Progenitor cell of endocrine pancreas (in vitro differentiated cells): ENCODE measurements around the gene DNM1L. TPM values are rescaled to one million over a fixed set of nuclear protein-coding genes. Genes with fewer than 3 reads are reported as not detected.

ENCODE experiments used
- DNase-seq: peaks from one replicate; pipeline ENCODE4 v3.0.0; 2021; ENCODE audit warnings: low spot score; ENCODE audit not compliant: unreplicated experiment
- H3K27ac Mint-ChIP-seq: 2 replicates; pipeline ENCODE4 v1.8.0; 2021; ENCODE audit warnings: mild to moderate bottlenecking, moderate library complexity, mixed read lengths
- H3K27me3 Mint-ChIP-seq: 2 replicates; pipeline ENCODE4 v1.8.0; 2021; ENCODE audit warnings: mixed read lengths
- H3K36me3 Mint-ChIP-seq: 2 replicates; pipeline ENCODE4 v1.8.0; 2022; ENCODE audit warnings: mixed read lengths; ENCODE audit not compliant: insufficient read depth
- H3K4me1 Mint-ChIP-seq: 2 replicates; pipeline ENCODE4 v1.8.0; 2021; ENCODE audit warnings: low read depth, mixed read lengths
- H3K4me3 Mint-ChIP-seq: 2 replicates; pipeline ENCODE4 v1.8.0; 2021; ENCODE audit warnings: low read depth, mild to moderate bottlenecking, moderate library complexity, mixed read lengths
- H3K9me3 Mint-ChIP-seq: 2 replicates; pipeline ENCODE4 v1.8.0; 2021; ENCODE audit warnings: low read depth, mixed read lengths
- total RNA-seq: library from RNA; stranded (reverse); gene quantifications from 2 replicates; pipeline ENCODE4 v1.2.1, GENCODE V29; 2021
- TF ChIP-seq, protein P1 (sequence below): fragments of 200-600 bp; sonication (generic); IDR thresholded peaks from one replicate; pipeline ENCODE4 v1.5.0; 2021; ENCODE audit warnings: antibody characterized with exemption, mild to moderate bottlenecking; ENCODE audit not compliant: unreplicated experiment

The DNM1L gene
- total RNA-seq, 1 donor from 2014 or later = 150 TPM

- Mint-ChIP-seq H3K36me3 (peaks cover 31% of the 10 kb centered on the region), H3K27ac (peak overlapping the region; percentile 53), H3K4me1 (peaks cover 6% of the 10 kb centered on the region), H3K4me3 (no peak overlapping the region), H3K27me3 (no peaks in the 10 kb centered on the region), H3K9me3 (no peaks in the 10 kb centered on the region)
- TF ChIP-seq, protein P1, sequence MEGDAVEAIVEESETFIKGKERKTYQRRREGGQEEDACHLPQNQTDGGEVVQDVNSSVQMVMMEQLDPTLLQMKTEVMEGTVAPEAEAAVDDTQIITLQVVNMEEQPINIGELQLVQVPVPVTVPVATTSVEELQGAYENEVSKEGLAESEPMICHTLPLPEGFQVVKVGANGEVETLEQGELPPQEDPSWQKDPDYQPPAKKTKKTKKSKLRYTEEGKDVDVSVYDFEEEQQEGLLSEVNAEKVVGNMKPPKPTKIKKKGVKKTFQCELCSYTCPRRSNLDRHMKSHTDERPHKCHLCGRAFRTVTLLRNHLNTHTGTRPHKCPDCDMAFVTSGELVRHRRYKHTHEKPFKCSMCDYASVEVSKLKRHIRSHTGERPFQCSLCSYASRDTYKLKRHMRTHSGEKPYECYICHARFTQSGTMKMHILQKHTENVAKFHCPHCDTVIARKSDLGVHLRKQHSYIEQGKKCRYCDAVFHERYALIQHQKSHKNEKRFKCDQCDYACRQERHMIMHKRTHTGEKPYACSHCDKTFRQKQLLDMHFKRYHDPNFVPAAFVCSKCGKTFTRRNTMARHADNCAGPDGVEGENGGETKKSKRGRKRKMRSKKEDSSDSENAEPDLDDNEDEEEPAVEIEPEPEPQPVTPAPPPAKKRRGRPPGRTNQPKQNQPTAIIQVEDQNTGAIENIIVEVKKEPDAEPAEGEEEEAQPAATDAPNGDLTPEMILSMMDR = no peak
- DNase-seq = no peak
These were observed 106.5 kb downstream of the DNM1L start for GRCh38 chr12:32785557-32785956.

GRCh38 chr12:32788405-32788804 is 109.3 kb downstream of the DNM1L start:
- no peaks in the 10 kb centered on the region for H3K27me3 Mint-ChIP-seq
- H3K27ac Mint-ChIP-seq = no peak overlapping the region
- peaks cover 47% of the 10 kb centered on the region for H3K36me3 Mint-ChIP-seq
- TF ChIP-seq, protein P1 = no peak
- no peak overlapping the region for H3K4me3 Mint-ChIP-seq
- no peak for DNase-seq
- H3K9me3 Mint-ChIP-seq = no peaks in the 10 kb centered on the region
- H3K4me1 Mint-ChIP-seq = peaks cover 8% of the 10 kb centered on the region

- Mint-ChIP-seq H3K36me3 (peaks cover 51% of the 10 kb centered on the region), H3K27ac (peak overlapping the region; percentile 65)
These were observed 110.3 kb downstream of the DNM1L start for GRCh38 chr12:32789446-32789845.

DNA sequence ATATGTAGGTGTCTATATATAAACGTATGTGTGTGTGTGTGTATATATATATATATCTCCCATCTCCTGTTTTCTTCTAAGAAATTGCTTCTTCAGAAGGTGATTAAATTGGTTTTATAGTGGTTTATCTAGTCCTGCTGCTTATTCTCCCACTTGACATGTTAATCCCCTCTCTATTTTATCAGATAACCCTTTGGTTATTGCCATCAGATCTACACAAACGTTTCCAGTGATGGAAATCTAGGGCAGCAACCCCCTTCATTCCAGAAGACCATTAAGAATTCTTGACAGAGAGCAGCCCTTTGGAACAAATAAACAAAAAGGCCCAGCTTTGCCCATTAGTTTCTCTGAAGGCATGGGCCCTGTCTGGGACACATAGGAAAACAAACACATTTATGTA is 110.8 kb downstream of the DNM1L start:
- Mint-ChIP-seq H3K4me1 (peaks cover 8% of the 10 kb centered on the region), H3K36me3 (peaks cover 51% of the 10 kb centered on the region), H3K4me3 (no peak overlapping the region), H3K27me3 (no peaks in the 10 kb centered on the region), H3K9me3 (no peaks in the 10 kb centered on the region), H3K27ac (peak overlapping the region; percentile 2)
- DNase-seq = no peak
- TF ChIP-seq, protein P1 = no peak

More at GRCh38 chr12:32789446-32789845, 110.3 kb downstream of the DNM1L start:
- Mint-ChIP-seq H3K9me3 (no peaks in the 10 kb centered on the region), H3K4me3 (no peak overlapping the region), H3K27me3 (no peaks in the 10 kb centered on the region), H3K4me1 (peaks cover 8% of the 10 kb centered on the region)
- TF ChIP-seq, protein P1 = no peak
- DNase-seq = no peak

GRCh38 chr12:32794281-32794680 is 115.2 kb downstream of the DNM1L start:
- Mint-ChIP-seq H3K36me3 (peaks cover 54% of the 10 kb centered on the region), H3K4me3 (no peak overlapping the region), H3K4me1 (peaks cover 8% of the 10 kb centered on the region), H3K27me3 (no peaks in the 10 kb centered on the region), H3K9me3 (peaks cover 7% of the 10 kb centered on the region), H3K27ac (no peak overlapping the region)
- DNase-seq = no peak
- TF ChIP-seq, protein P1 = no peak

Other genes with a start within 250 kb of the DNM1L start
- gene YARS2, start 76.6 kb downstream of the DNM1L start, total RNA-seq = 40.5 and 48.3 TPM in 2 replicates
- 102 and 103 TPM in 2 replicates for gene PKP2, start 217.5 kb downstream of the DNM1L start, total RNA-seq